Erythroblast (primary cell): ENCODE data around the gene DBT.

Source experiments
- GATA1 ChIP-seq: IDR thresholded peaks from 2 replicates; pipeline ENCODE4 v1.6.1; 2011; ENCODE audit warnings: low read depth, mild to moderate bottlenecking, control low read depth, low read length, moderate library complexity
- POLR2A ChIP-seq: IDR thresholded peaks from 2 replicates; pipeline ENCODE4 v1.6.1; 2011; ENCODE audit warnings: mild to moderate bottlenecking, low read length

DNA sequence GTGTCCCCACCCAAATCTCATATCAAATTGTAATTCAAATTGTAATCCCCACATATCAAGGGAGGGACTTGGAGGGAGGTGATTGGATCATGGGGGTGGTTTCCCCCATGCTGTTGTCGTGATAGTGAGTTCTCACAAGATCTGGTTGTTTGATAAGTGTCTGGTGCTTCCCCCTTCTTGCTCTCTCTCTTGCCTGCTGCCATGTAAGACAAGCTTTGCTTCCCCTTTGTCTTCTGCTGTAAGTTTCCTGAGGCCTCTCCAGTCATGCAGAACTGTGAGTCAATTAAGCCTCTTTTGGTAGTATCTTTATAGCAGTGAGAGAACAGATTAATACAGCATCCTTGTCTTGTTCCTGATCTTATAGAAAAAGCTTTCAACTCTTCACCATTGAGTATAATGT lies 65.1 kb downstream of the DBT start:
- TF ChIP-seq POLR2A (no peak), GATA1 (no peak)
